Activated CD8-positive, alpha-beta memory T cell treated with anti-CD3 and anti-CD28 coated beads, Interleukin-2, amount 50 U/mL, for 4 hours (primary cell): ENCODE data around the gene SLCO1B1.

Experiments
- DNase-seq: peaks from one replicate; pipeline ENCODE4 v3.0.0-alpha.2; 2020

The SLCO1B1 gene

GRCh38 chr12:21221072-21221471 lies 90.1 kb downstream of the SLCO1B1 start:
- DNase-seq: no peak

DNA sequence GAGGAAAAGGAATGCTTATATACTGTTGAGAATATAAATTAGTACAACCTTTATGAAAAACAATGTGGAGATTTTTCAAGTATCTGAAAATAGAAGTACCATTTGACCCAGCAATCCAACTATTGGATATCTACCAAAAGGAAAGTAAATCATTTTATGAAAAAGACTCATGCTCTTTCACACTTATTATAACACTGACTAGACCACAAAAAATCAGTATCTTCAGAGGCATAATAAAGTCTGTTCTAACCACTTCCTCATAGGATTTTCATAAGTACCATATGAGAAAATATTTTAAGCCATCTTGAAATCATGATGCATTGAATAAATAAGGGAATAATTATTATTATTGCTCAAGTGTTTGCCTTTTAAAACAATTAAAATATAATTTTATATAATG lies 90.8 kb downstream of the SLCO1B1 start:
- DNase-seq: no peak

GRCh38 chr12:21223930-21224329 lies 92.9 kb downstream of the SLCO1B1 start:
- DNase-seq: no peak

- DNase-seq: no peak
Measured at GRCh38 chr12:21234395-21234794, 103.4 kb downstream of the SLCO1B1 start.

DNA sequence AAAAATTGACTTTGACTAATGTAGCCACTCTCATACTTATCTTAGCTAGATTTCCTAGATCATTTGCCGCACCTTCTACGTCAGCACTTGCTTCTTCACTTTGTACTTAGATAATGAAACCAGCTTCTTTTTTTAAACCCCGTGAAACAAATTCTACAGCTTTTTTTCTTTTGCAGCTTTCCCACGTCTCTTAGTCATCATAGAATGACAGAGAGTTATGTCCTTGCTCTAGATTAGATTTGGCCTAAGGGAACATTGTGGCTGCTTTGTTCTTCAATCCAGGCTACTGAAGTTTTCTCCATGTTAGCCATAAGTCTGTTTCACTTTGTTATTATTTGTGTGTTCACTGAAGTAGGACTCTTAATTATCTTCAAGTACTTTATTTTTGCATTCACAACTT lies 108.9 kb downstream of the SLCO1B1 start:
- DNase-seq: no peak

DNA sequence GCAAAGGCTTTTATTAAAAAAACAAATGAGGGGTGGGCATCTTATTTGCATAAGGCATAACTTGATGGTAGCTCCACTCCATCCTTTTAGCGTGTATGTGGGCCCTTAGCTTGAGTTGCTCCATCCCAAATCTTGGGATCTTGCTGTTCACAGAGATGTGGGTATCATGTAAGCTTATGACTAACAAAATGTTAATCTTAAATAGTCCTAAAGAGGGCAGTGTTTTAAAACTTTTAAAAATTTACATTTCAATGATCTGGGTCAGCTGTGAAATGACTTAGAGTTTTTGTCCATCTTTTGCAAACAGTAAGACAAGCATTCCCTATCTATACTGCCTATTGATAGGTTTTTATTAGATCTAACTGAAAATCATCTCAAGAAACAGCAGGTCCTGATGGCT lies 117.7 kb downstream of the SLCO1B1 start:
- no peak for DNase-seq

DNA sequence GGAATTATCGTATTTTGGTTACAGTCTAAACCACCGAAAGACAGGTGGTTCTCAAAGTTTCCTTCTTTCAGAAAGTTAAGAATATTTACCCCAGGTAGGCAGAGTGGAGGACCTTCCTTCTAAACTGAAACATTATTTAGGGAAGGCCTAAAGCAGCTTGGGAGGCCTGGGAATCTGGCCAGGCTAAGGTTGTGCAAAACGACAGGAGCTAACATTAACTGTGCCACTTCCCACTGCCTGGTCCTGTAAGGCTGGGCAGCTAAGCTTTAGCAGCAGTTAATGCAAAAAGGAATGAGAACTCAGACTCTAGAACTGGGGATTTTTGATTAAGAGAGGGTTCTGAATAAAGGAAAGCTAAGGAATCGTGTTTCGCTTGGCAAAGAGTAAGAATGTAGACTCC lies 121.1 kb downstream of the SLCO1B1 start:
- no peak for DNase-seq

GRCh38 chr12:21257172-21257571 lies 126.2 kb downstream of the SLCO1B1 start:
- no peak for DNase-seq

DNA sequence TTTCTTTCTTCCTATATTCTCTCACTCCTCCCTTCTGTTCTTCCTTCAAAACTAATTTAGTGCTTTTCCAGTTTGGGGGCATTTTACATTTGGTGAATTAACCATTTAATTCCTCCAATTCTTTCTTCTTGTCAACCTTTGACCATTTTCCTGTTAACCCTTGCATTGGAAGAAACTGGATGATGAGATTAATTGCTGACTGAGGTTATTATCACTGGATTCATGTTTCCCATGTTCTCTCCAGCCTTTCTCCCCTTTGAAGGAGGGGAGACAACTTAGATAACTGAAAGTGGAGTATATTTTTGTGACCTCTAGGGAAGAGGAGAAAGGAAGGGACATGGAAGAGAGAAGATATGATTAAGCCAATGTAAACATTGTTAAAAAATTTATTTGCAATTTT lies 133.2 kb downstream of the SLCO1B1 start:
- DNase-seq: no peak

GRCh38 chr12:21265932-21266331 lies 134.9 kb downstream of the SLCO1B1 start:
- DNase-seq: no peak

DNA sequence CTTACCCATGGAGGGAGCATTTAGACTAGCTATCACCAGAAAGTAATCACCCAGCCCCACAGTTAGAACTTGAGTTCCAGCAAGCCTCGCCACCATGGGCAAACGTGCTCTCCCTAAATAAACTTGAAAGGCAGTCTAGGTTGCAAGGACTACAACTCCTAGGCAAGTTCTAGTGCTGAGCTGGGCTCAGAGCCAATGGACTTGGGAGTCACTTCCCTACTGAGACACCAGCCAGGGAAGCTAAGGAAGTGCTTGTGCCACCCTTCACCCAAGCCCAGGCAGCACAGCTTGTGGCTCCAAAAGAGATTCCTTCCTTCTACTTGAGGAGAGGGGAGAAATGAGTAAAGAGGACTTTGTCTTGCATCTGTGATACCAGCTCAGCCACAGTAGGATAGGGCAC lies 145.8 kb downstream of the SLCO1B1 start:
- DNase-seq: no peak
